HG03175 (cell line): Measurements from ENCODE around the gene TCP11L2.

Source experiments
- ATAC-seq: cut with Tn5 transposase; IDR thresholded peaks from one replicate; pipeline ENCODE4 v1.9.1; 2021; ENCODE audit warnings: mild to moderate bottlenecking, moderate library complexity; ENCODE audit not compliant: unreplicated experiment

Gene TCP11L2

DNA sequence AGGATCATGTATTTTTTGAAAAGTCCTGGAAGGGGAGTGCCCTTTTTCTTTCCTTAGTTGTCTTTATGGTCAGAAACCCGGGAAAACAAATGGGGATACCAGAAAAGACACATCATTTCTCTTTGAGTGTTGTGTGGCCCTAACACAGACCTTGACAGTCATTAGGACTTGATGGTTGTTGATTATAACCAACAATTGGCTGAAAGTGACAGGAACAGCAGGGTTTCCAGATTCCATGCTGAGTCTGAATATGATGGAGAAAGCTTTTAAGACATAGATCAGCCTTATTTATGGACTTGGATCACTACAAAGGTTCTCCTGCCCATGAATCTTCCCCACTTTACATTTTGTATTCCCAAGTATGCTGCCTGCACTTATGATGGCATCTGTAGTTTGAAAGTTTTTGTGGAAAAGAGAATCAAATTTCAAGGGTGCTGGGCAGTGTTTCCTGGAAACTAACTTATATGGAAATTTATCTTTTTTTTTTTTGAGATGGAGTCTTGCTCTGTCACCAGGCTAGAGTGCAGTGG, 85.4 kb downstream of the TCP11L2 start:
- ATAC-seq, result no peak

DNA sequence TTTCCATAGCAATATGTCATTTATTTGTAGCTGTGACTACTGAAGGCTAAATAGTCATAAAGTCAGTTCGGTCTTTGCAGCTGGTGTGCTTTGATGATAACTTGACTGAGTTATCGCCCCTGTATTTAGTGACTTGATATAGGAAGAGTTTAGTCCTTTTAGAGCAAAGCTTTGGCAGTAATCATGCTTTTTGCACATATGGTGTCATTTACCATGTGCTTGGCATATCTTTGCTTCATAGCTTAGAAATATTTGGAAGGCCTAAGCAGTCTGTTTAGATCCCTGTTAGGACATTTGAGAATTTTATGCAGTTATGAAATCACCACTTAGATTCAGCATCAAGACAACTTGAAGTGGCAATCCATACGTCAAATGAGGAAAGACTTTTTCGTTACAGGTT, 86.6 kb downstream of the TCP11L2 start:
- ATAC-seq, result no peak

DNA sequence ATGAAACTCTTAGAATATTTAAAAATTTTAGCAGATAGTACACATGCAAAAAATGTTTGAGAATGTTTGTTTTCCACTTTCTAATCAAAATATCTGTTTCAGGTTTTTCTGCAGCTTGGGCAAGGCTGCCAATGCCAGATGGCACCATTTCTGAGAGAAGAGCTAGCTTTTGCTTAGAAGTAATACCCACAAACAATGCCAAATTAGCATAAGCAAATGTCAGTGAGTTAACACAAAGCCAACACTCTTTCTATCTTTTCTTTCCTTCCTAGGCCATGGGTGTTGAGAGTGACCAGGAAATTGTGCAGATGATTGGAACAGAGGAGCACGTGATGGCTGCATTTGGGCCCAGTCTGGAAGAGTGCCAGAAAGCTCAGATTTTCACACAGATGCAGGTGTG, 90.2 kb downstream of the TCP11L2 start:
- ATAC-seq, result no peak
